NCI-H748 (cell line): ENCODE data around the gene FRAS1.
"Not testable (repeated sequence)": the region's sequence is repeated elsewhere in the genome, so short reads cannot be mapped to it uniquely, and the experiment has no call there.

Experiments
- DNase-seq: peaks from one replicate; lab custom pipeline; 2025; ENCODE audit not compliant: unreplicated experiment; lab: John Stamatoyannopoulos, UW

Gene FRAS1

GRCh38 chr4:78162342-78162741, 105.2 kb downstream of the FRAS1 start:
- no peak for DNase-seq

GRCh38 chr4:78162821-78163220, 105.7 kb downstream of the FRAS1 start:
- DNase-seq, result no peak

GRCh38 chr4:78165758-78166157, 108.6 kb downstream of the FRAS1 start:
- no peak for DNase-seq

GRCh38 chr4:78166622-78167021, 109.5 kb downstream of the FRAS1 start:
- peak; percentile 65 for DNase-seq

- no peak for DNase-seq
These were observed 110.4 kb downstream of the FRAS1 start for GRCh38 chr4:78167510-78167909.

- DNase-seq, result peak; percentile 53
These were observed 110.9 kb downstream of the FRAS1 start for GRCh38 chr4:78168029-78168428.

GRCh38 chr4:78169728-78170127, 112.6 kb downstream of the FRAS1 start:
- DNase-seq, result no peak

GRCh38 chr4:78171482-78171881, 114.4 kb downstream of the FRAS1 start:
- DNase-seq, result no peak

GRCh38 chr4:78174891-78175290, 117.8 kb downstream of the FRAS1 start:
- no peak for DNase-seq

GRCh38 chr4:78179196-78179595, 122.1 kb downstream of the FRAS1 start:
- DNase-seq, result no peak

GRCh38 chr4:78181681-78182234, 124.6 kb downstream of the FRAS1 start:
- DNase-seq, result not testable (repeated sequence)

- DNase-seq, result no peak
These were observed 127.5 kb downstream of the FRAS1 start for GRCh38 chr4:78184584-78184983.

- no peak for DNase-seq
These were observed 128.0 kb downstream of the FRAS1 start for GRCh38 chr4:78185117-78185516.

GRCh38 chr4:78186597-78187543, 129.7 kb downstream of the FRAS1 start:
- no peak for DNase-seq

GRCh38 chr4:78190068-78190467, 132.9 kb downstream of the FRAS1 start:
- no peak for DNase-seq

- DNase-seq, result no peak
These were observed 133.5 kb downstream of the FRAS1 start for GRCh38 chr4:78190595-78190994.

- no peak for DNase-seq
These were observed 140.8 kb downstream of the FRAS1 start for GRCh38 chr4:78197947-78198346.

GRCh38 chr4:78199984-78200383, 142.9 kb downstream of the FRAS1 start:
- no peak for DNase-seq

- DNase-seq, result no peak
These were observed 143.8 kb downstream of the FRAS1 start for GRCh38 chr4:78200949-78201348.

- no peak for DNase-seq
These were observed 147.1 kb downstream of the FRAS1 start for GRCh38 chr4:78204176-78204575.

- DNase-seq, result no peak
These were observed 148.5 kb downstream of the FRAS1 start for GRCh38 chr4:78205591-78205990.

- no peak for DNase-seq
These were observed 150.4 kb downstream of the FRAS1 start for GRCh38 chr4:78207541-78207940.
